NCI-H1694 (cell line): Measurements from ENCODE around the gene KCNG3.
A peak's percentile ranks its signal among the peaks of the same experiment; 100 is the strongest.

Experiments
- DNase-seq: peaks from one replicate; lab custom pipeline; 2025; lab: John Stamatoyannopoulos, UW

The KCNG3 gene

GRCh38 chr2:42486145-42486906 is 7.5 kb downstream of the KCNG3 start:
- DNase-seq = no peak

GRCh38 chr2:42480402-42480801 is 13.4 kb downstream of the KCNG3 start:
- DNase-seq = no peak

- no peak for DNase-seq
Observed at GRCh38 chr2:42474765-42475454, 18.9 kb downstream of the KCNG3 start.

GRCh38 chr2:42470706-42471105 is 23.1 kb downstream of the KCNG3 start:
- DNase-seq = no peak

- DNase-seq = no peak
Observed at GRCh38 chr2:42464631-42465030, 29.2 kb downstream of the KCNG3 start.

- no peak for DNase-seq
Observed at GRCh38 chr2:42463570-42463969, 30.2 kb downstream of the KCNG3 start.

- no peak for DNase-seq
Observed at GRCh38 chr2:42459296-42459695, 34.5 kb downstream of the KCNG3 start.

- no peak for DNase-seq
Observed at GRCh38 chr2:42458396-42458795, 35.4 kb downstream of the KCNG3 start.

- no peak for DNase-seq
Observed at GRCh38 chr2:42457011-42457410, 36.8 kb downstream of the KCNG3 start.

- DNase-seq = no peak
Observed at GRCh38 chr2:42456126-42456839, 37.5 kb downstream of the KCNG3 start.

- DNase-seq = no peak
Observed at GRCh38 chr2:42452545-42452944, 41.2 kb downstream of the KCNG3 start.

GRCh38 chr2:42450136-42450535 is 43.6 kb downstream of the KCNG3 start:
- peak; percentile 21 for DNase-seq

GRCh38 chr2:42449163-42450087 is 44.4 kb downstream of the KCNG3 start:
- no peak for DNase-seq

- no peak for DNase-seq
Observed at GRCh38 chr2:42448163-42448562, 45.6 kb downstream of the KCNG3 start.

- DNase-seq = no peak
Observed at GRCh38 chr2:42446503-42447271, 47.1 kb downstream of the KCNG3 start.

GRCh38 chr2:42443718-42444399 is 49.9 kb downstream of the KCNG3 start:
- DNase-seq = no peak

GRCh38 chr2:42442774-42443173 is 51.0 kb downstream of the KCNG3 start:
- no peak for DNase-seq

- DNase-seq = no peak
Observed at GRCh38 chr2:42438685-42439084, 55.1 kb downstream of the KCNG3 start.

GRCh38 chr2:42436370-42436769 is 57.4 kb downstream of the KCNG3 start:
- DNase-seq = no peak

- DNase-seq = no peak
Observed at GRCh38 chr2:42435628-42436027, 58.2 kb downstream of the KCNG3 start.

- DNase-seq = no peak
Observed at GRCh38 chr2:42430188-42430587, 63.6 kb downstream of the KCNG3 start.
